Spinal cord (tissue), 10 donors: ENCODE results near the gene ZFAND2B. TPM values are rescaled to one million over a fixed set of nuclear protein-coding genes. Genes with fewer than 3 reads are reported as not detected.

ENCODE experiments used
- DNase-seq, 6 donors: peaks; one replicate each; pipeline versions ENCODE4 v3.0.0 to v3.0.0-alpha.2; 2013 to 2015; ENCODE audit warnings: low spot score in 6 of 6, low read depth in 4 of 6
- H3K27ac ChIP-seq: one replicate; pipeline ENCODE4 v1.5.1; 2013; ENCODE audit warnings: low read depth, low read length, control low read depth
- H3K27me3 ChIP-seq: one replicate; pipeline ENCODE4 v1.6.1; 2013; ENCODE audit warnings: low read length; ENCODE audit not compliant: control insufficient read depth, insufficient read depth
- H3K36me3 ChIP-seq: one replicate; pipeline ENCODE4 v1.6.1; 2013; ENCODE audit warnings: low read length; ENCODE audit not compliant: control insufficient read depth, insufficient read depth
- H3K4me1 ChIP-seq: one replicate; pipeline ENCODE4 v1.6.1; 2013; ENCODE audit warnings: low read length; ENCODE audit not compliant: control insufficient read depth, insufficient read depth
- H3K4me3 ChIP-seq: one replicate; pipeline ENCODE4 v1.5.1; 2013; ENCODE audit warnings: low read depth, low read length, control low read depth
- H3K9me3 ChIP-seq: one replicate; pipeline ENCODE4 v1.6.1; 2013; ENCODE audit warnings: low read length; ENCODE audit not compliant: control insufficient read depth, insufficient read depth
- WGBS: methylation state at CpG from one replicate; pipeline ENCODE4 v1.1.5; 2013; ENCODE audit warnings: missing lambda C conversion rate; ENCODE audit not compliant: insufficient coverage; 5-methylcytosine and 5-hydroxymethylcytosine counted together
- polyA plus RNA-seq, 2 donors: library from polyadenylated mRNA; unstranded; fragments of 120-200 nt; gene quantifications; one replicate each; pipeline ENCODE4 v1.2.1, GENCODE V29; 2013; ENCODE audit not compliant: insufficient read length in 2 of 2
- total RNA-seq, 2 donors: library from RNA; depleted of rRNA in 1 of 2; stranded (reverse); fragments of 120-200 nt in 1 of 2; fragments of >200 nt in 1 of 2; gene quantifications; one replicate each; pipeline versions ENCODE4 v1.2.3 to v1.2.4, GENCODE V29; 2013 to 2014
- donor health status: healthy.

The ZFAND2B gene
- total and polyA plus RNA-seq, 4 donors = 14.5 to 46.4 (median 38.9) TPM

GRCh38 chr2:219181531-219181930, 25.1 kb upstream of the ZFAND2B start:
- Histone ChIP-seq H3K4me1 (peaks cover 27% of the 10 kb centered on the region), H3K36me3 (peaks cover 50% of the 10 kb centered on the region), H3K27ac (no peak overlapping the region), H3K9me3 (no peaks in the 10 kb centered on the region), H3K4me3 (no peak overlapping the region), H3K27me3 (no peaks in the 10 kb centered on the region)
- 92% methylated on average over 4 of the region's 6 CpGs for WGBS
- DNase-seq = no peak

GRCh38 chr2:219182331-219183150, 24.0 kb upstream of the ZFAND2B start:
- Histone ChIP-seq H3K9me3 (no peaks in the 10 kb centered on the region), H3K4me3 (no peak overlapping the region), H3K27me3 (no peaks in the 10 kb centered on the region), H3K27ac (no peak overlapping the region), H3K4me1 (peaks cover 24% of the 10 kb centered on the region), H3K36me3 (peaks cover 50% of the 10 kb centered on the region)
- 53% methylated on average over 4 of the region's 8 CpGs for WGBS
- no peak for DNase-seq

GRCh38 chr2:219183151-219183772, 23.3 kb upstream of the ZFAND2B start:
- Histone ChIP-seq H3K36me3 (peaks cover 50% of the 10 kb centered on the region), H3K27me3 (no peaks in the 10 kb centered on the region), H3K9me3 (no peaks in the 10 kb centered on the region), H3K27ac (no peak overlapping the region), H3K4me1 (peaks cover 22% of the 10 kb centered on the region), H3K4me3 (no peak overlapping the region)
- 100% methylated on average over 4 of the region's 6 CpGs for WGBS
- DNase-seq = no peak

GRCh38 chr2:219184121-219184520, 22.5 kb upstream of the ZFAND2B start:
- Histone ChIP-seq H3K27ac (no peak overlapping the region), H3K27me3 (no peaks in the 10 kb centered on the region), H3K4me1 (peaks cover 16% of the 10 kb centered on the region), H3K36me3 (peaks cover 50% of the 10 kb centered on the region), H3K4me3 (no peak overlapping the region), H3K9me3 (no peaks in the 10 kb centered on the region)
- no peak for DNase-seq
- WGBS = 92% methylated on average over 2 of the region's 2 CpGs

GRCh38 chr2:219186754-219187456, 19.7 kb upstream of the ZFAND2B start:
- peaks cover 7% of the 10 kb centered on the region for H3K4me1 ChIP-seq
- DNase-seq = no peak
- H3K27me3 ChIP-seq = no peaks in the 10 kb centered on the region
- H3K36me3 ChIP-seq = peaks cover 24% of the 10 kb centered on the region
- WGBS = 89% methylated on average over 5 of the region's 7 CpGs
- no peak overlapping the region for H3K27ac ChIP-seq
- H3K9me3 ChIP-seq = no peaks in the 10 kb centered on the region
- H3K4me3 ChIP-seq = no peak overlapping the region

- H3K27ac ChIP-seq = no peak overlapping the region
- no CpG with 5 or more reads among the region's 1 CpG for WGBS
- no peaks in the 10 kb centered on the region for H3K36me3 ChIP-seq
- H3K4me3 ChIP-seq = no peak overlapping the region
- no peaks in the 10 kb centered on the region for H3K27me3 ChIP-seq
- DNase-seq = no peak
- H3K4me1 ChIP-seq = peaks cover 3% of the 10 kb centered on the region
- no peaks in the 10 kb centered on the region for H3K9me3 ChIP-seq
Measured at GRCh38 chr2:219197388-219197787, 9.2 kb upstream of the ZFAND2B start.

- no peak overlapping the region for H3K4me3 ChIP-seq
- 82% methylated on average over 3 of the region's 5 CpGs for WGBS
Measured at GRCh38 chr2:219198974-219199373, 7.6 kb upstream of the ZFAND2B start.

GRCh38 chr2:219199470-219200211, 6.9 kb upstream of the ZFAND2B start:
- Histone ChIP-seq H3K27me3 (no peaks in the 10 kb centered on the region), H3K4me1 (peaks cover 3% of the 10 kb centered on the region), H3K4me3 (no peak overlapping the region), H3K27ac (no peak overlapping the region), H3K9me3 (no peaks in the 10 kb centered on the region), H3K36me3 (no peaks in the 10 kb centered on the region)
- 85% methylated on average over 5 of the region's 12 CpGs for WGBS
- DNase-seq = no peak

More at GRCh38 chr2:219198974-219199373, 7.6 kb upstream of the ZFAND2B start:
- no peak overlapping the region for H3K27ac ChIP-seq
- no peaks in the 10 kb centered on the region for H3K9me3 ChIP-seq
- DNase-seq = no peak
- peaks cover 3% of the 10 kb centered on the region for H3K4me1 ChIP-seq
- no peaks in the 10 kb centered on the region for H3K27me3 ChIP-seq
- no peaks in the 10 kb centered on the region for H3K36me3 ChIP-seq
